HG03175 (cell line): Measurements from ENCODE around the gene CBX4.

Experiments used
- ATAC-seq: cut with Tn5 transposase; IDR thresholded peaks from one replicate; pipeline ENCODE4 v1.9.1; 2021; ENCODE audit warnings: mild to moderate bottlenecking, moderate library complexity; ENCODE audit not compliant: unreplicated experiment

CBX4 gene

DNA sequence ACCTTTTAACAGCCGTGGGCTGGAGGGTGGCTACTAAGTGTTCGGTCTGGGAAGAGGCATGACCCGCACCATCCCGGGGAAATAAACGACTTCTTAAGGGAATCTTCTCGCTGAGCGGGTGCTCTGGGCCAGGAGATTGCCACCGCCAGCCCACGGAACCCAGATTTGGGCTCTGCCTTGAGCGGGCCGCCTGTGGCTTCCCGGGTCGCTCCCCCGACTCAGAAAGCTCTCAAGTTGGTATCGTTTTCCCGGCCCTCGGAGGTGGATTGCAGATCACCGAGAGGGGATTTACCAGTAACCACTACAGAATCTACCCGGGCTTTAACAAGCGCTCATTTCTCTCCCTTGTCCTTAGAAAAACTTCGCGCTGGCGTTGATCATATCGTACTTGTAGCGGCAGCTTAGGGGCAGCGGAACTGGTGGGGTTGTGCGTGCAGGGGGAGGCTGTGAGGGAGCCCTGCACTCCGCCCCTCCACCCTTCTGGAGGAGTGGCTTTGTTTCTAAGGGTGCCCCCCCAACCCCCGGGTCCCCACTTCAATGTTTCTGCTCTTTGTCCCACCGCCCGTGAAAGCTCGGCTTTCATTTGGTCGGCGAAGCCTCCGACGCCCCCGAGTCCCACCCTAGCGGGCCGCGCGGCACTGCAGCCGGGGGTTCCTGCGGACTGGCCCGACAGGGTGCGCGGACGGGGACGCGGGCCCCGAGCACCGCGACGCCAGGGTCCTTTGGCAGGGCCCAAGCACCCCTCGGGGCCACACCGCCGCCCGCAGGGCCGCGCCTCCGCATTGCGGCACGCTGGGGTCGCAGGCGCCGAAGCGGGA lies 3.6 kb upstream of the CBX4 start:
- no peak for ATAC-seq

DNA sequence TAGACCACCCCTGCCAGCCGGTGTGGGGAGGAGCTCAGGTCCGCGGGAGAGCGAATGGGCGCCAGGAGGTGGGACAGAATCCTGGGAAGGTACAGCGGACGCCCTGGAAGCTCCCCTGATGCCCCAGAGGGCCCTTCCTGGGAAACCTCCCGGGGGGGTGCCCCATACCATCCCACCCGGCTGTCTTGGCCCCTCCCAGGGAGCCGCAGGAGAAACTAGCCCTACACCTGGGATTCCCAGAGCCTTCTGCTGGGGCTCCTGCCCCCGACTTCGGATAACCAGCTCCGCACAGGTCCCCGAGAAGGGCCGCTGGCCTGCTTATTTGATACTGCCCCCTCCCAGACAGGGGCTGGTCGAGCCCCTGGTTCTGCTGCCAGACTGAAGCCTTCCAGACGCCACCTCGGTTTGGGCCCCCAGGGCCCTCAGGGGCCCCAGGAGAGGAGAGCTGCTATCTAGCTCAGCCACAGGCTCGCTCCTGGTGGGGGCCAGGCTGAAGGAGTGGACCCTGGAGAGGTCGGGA lies 3.0 kb upstream of the CBX4 start:
- ATAC-seq = no peak

DNA sequence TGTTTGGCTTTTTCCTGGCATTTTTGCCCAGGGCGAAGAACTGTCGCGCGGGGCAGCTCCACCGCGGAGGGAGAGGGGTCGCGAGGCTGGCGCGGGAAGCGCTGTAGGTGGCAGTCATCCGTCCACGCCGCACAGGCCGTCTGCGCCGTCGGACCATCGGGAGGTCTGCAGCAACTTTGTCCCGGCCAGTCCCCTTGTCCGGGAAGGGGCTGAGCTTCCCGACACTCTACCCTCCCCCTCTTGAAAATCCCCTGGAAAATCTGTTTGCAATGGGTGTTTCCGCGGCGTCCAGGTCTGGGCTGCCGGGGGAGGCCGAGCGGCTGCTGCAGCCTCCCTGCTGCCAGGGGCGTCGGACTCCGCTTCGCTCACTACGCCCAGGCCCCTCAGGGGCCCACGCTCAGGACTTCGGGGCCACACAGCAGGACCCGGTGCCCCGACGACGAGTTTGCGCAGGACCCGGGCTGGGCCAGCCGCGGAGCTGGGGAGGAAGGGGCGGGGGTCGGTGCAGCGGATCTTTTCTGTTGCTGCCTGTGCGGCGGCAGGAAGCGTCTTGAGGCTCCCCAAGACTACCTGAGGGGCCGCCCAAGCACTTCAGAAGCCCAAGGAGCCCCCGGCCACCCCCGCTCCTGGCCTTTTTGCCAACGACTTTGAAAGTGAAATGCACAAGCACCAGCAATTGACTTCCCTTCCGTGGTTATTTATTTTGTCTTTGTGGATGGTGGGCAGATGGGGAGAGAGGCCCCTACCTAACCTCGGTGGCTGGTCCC lies 2.3 kb upstream of the CBX4 start:
- ATAC-seq = no peak

DNA sequence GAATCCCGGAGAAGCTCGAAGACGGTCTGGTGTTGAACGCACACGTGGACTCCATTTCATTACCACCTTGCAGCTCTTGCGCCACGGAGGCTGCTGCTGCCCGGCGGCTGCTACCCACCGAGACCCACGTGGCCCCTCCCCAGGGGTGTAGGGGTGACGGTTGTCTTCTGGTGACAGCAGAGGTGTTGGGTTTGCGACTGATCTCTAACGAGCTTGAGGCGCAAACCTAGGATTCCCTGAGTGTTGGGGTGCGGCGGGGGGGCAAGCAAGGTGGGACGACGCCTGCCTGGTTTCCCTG lies 1.7 kb upstream of the CBX4 start:
- ATAC-seq = no peak

DNA sequence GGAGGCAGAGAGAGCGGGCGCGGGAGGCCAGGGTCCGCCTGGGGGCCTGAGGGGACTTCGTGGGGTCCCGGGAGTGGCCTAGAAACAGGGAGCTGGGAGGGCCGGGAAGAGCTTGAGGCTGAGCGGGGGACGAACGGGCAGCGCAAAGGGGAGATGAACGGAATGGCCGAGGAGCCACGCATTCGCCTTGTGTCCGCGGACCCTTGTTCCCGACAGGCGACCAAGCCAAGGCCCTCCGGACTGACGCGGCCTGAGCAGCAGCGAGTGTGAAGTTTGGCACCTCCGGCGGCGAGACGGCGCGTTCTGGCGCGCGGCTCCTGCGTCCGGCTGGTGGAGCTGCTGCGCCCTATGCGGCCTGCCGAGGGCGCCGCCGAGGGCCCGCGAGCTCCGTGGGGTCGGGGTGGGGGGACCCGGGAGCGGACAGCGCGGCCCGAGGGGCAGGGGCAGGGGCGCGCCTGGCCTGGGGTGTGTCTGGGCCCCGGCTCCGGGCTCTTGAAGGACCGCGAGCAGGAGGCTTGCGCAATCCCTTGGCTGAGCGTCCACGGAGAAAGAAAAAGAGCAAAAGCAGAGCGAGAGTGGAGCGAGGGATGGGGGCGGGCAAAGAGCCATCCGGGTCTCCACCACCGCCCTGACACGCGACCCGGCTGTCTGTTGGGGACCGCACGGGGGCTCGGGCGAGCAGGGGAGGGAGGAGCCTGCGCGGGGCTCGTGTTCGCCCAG lies 1.2 kb upstream of the CBX4 start:
- no peak for ATAC-seq

DNA sequence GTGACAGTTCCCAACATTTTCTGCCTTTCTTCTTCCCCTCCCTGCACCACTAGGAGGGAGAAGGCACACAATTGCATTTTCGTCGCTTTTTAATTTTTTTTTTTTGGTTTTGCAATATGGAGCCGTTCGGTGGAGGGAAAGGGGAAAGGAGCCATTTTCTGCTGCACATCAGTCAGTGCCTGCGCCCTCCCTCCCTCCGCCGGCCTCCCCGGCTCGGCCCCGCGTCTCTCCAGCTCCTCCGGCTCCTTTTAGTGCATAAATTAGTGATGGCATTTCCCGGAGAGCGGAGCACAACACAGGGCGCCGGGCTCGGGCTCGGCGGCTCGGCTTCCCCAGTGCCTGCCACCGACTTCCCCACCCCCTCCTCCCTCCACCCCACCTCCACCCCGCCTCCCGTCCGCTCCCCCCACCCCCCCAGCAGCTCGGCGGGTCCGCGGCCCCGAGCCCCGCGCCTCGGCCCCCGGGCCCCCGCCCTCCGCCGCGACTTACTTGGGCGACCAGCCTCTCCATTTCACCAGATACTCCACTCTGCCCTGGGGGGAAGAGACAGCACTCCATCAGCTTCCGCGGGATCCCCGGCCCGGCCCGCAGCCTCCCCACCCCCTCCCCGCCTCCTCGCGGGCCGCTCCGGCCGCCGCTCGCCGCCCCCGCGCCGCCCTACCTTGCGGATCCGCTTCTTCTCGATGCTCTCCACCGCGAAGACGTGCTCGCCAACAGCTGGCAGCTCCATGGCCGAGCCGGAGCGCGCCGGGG lies 542 bp downstream of the CBX4 start:
- ATAC-seq = peak; percentile 20

DNA sequence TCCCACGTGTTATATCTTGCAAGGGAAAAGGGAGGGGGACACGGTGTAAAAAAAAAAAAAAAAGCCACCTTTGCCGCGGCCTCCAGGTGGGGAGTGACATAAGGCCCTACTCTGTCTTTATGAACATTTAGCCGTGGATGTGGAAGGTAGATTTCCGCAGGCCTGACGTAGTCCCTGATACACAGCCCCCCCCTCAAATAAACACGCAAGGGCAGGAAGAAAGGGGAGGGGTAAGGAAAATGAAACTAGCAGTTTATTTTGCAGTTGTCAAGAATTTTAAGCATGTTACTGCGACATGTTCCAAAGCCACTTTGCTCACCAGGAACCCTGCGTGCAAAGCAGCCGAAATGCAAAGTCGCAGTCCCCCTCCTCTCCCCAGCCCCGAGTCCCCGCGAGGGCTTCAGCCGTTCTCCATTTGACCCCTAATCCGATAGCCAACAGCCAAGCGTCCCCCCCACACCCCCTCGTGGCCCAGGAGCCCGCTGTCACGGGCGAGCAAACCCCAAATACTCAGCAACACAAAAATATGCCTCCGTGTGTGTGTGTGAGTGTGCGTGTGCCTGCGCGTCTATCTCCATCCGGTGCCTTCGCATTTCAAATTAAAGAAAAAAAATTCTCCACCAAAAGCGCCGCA lies 1.2 kb downstream of the CBX4 start:
- no peak for ATAC-seq

DNA sequence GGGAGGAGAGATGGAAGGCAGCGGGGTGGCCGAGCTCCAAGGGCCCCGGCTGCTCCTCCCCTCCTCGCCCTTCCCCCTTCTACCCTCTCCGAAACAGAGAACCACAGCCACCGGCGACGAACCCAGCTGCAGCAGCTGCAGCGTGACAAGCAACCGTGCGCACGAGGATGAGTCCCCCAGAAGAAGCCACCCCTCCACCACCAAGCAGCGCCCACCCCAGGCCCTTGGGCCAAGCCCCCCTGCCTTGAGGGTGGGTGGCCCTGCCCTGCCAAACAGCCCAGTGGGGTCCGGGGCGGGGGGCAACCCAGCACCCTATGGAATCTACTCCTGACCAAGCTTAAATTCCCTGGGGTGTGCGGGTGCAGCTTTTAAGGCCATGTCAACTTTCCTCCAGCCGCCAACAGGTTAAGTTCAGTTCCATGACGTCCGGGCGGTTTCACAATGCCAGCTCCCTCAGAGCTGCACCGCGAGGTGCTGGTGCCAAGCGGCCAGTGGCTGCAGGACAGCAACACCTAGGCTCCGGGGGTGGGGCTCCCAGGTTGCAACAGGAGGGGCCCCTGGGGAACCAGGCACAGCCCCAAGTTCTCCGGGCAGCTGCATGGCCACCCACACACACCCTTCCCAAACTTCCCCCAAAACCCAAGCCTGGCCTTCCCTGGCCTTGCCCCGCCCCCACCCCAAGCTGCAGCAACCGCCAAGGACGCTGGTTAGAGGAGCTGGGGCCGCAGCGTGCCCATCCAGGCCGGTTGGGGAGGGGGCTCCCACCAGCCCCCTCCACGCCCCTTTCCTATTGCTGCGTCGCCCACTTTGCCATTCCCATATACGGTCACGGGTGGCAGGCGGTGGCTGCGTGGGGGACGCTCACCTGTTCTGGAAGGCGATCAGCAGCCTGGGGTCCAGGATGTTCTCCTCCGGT lies 2.0 kb downstream of the CBX4 start:
- ATAC-seq = peak; percentile 34

DNA sequence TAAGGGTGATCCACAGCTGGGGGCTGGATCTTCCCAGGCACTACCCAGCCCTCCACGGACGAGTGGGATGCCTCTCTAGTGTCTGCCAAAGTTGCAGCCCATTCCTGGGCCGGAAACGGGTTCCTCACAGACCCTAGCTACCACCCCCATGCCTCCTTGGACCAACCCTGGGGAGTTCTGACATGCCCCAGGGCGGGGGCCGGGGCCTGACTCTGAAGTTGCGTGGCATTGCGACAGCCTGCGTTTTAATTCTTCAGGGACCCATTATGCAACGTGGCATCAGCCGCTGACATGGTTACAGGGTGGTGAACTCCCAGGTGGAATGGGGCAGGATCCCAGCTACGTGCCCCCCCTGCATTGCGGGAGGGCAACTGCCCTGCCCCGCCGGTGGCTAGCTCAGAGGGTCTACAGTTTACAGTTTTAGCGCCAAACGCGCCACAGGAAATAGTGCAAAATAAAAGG lies 2.7 kb downstream of the CBX4 start:
- ATAC-seq = no peak

DNA sequence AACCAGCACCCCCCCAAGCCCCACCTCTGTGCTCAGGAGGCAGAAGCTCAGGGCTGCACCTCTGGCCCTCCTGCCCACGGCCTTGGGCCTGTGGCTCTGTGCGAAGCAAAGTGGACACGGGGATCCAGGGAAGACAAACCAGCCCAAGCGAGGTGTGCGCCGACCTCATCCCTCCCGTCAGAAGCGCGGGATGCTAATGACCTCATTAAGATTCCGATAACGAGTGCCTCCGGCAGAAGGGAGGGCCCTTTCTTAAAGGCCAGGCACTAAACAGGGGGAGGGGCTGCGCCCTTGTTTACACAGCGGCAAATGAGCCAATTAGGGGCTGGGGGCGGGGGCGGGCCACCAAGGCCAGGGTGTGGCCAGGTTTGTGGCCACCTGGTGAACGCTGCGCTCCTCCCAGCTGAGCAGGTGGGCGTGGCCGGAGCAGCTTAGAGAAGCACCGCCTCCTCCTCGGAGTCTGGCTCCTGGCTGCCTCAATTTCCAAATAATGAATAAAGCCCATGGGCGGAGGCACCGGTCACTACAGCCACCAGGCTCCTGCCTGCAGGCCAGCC lies 3.2 kb downstream of the CBX4 start:
- ATAC-seq = no peak

DNA sequence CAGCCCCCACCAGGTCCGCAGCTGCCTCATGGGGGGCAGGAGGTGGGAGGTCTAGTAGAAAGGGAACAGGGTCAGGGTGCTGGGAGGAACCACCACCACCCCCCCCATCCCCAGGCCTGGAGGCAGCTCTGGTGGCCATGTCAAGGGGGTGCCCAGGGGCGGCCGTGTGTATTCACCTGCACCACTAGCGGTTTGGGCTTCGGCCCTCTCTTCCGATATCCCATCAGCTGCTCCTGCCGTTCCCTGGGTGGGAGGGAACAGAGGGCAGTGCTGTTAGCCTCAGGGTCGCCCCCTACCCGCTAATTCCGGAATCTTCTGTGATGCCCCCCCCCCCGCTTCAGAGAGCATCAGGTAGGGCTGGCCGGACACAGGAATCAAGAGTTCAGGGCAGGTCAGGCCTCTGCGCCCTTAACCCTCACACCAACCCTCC lies 3.8 kb downstream of the CBX4 start:
- no peak for ATAC-seq

DNA sequence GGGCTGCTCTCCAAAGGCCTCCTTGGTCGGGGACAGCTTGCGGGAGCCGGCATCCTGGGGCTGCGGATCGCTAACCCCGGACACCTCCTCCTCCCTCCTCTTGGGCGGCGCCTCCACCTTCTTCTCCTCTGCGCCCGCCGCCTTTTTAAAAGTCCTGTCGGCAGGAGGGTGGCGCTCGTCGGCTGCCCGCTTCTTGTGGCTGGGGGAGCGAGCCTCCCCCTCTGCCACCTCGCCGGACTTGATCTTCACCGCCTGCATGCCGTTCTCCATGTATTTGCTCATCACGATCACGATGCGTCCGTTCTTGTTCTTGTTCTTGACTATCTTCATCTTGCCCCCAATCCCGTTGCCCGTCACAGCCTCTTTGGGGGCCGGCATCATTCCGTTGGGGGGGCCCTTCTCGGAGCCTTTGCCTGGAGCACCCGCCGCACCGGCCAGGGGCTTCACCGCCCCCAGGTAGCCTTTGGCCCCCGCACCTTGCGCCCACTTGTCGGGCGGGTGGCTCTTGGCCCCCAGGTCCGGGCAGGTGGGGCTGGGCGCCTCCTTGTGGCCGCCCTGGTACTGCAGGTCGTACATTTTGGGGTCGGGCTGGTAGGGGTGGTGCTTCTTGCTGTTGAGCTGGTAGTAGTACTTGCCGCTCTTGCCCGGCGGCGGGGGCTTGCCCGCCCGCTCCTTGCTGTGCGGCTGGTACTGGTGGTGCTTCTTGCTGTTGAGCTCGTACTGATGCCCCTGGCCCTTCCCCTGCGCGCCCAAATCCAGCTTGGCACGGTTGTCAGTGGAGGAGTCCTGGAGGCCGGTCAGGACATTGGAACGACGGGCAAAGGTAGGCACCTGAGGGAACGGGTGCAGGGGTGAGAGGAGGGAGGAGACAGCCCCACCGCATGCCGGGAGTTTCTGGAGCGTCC lies 4.4 kb downstream of the CBX4 start:
- no peak for ATAC-seq

DNA sequence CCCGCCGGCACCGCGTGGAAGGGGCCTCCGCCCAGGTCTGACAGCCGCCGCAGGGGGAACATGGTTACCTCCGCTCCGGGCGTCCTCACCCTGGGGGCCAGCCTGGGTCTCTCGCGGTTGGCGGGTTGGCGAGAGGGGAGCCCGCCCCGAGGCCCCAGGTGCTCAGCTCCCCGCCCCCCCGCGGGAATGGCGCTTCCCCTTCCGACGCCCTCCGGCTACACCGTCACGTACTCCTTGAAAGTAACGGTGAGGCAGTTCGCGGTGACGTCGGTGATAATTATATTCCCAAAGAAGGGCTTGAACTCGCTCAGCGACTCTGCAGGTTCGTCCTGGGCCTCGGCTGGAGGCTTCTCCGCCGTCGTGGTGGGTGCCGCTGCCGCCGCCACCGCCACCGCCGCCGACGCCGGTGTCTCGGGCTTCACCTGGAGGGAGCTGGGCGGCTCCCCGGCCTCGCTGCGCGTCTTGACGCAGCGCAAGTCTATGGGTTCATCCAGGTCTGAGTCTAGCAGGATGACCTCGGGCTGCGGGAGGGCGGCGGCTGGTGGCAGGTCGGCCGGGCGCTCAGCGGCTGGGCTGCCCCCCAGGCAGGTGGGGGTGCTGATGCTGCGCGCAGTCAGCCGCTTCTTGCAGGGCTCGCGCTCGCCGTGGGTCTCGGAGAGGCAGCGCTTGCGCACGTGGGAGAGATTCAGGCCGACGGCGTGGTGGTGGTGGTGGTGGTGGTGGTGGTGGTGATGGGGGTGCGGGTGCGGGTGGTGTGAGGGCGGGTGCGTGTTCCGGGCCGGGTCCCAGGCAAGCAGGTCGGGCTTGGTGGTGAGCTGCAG lies 5.3 kb downstream of the CBX4 start:
- no peak for ATAC-seq

DNA sequence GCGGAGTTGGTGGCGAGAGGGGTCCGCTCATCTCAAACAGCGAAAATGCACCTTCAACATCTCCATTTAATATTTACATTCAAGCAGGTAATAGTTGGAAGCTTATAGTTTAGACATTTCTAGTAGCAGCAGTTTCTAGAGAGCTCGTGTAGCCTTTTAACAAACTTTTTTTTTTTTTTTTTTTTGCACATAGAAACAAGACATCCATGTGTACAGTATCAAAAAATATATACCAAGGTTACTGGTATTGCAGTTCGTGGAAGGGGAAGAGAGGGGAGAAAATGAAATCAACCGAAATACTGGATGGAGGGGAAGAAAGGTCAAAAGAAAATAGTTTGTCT lies 6.2 kb downstream of the CBX4 start:
- no peak for ATAC-seq

DNA sequence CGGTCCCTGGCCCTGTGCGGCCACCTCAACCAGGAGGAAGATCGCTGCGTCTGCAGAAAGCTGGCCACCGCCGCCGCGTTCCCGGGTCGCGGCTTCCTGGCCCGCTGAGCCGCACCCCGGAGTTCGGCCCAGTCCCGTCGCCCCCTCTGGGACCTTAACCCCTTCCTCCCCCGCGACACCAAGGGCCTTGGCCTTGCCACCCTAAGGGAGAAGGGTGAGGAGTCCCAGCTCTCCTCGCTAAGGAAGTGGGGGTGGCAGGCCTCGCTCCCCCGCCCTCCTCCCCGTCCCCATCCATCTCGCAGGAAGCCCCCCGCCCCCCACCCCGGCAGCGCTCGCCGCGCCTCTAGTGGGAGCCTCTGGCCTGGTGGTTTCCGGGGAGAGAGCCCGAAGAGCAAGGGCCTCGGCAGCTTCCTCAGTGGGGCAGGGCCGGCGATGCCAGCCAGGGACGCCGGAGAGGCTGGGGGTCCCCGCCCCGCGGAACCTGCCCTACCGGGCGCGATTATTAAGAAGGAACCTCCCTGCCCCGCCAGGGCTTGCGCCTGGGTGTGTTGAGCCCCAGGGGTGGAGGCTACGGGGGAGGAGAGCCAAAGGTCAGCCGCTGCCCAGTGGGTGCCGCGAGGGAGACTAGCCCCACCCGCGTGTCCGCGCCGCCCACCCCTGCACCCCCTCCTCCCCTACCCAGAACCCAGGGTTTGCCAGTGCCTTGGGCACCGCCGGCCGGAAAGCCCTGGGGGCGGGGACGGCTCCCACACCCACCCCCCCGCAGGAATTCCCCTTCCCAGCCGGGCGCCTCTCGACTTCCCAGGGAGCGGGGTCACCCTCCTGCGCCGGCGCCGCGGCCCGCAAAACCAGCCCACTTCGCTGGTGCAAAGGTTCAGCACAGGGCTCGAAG lies 6.8 kb downstream of the CBX4 start:
- no peak for ATAC-seq
